WTC11 (cell line): ENCODE data around the gene SH3D21. TPM values are rescaled to one million over a fixed set of nuclear protein-coding genes. Genes with fewer than 3 reads are reported as not detected.

Source experiments
- ATAC-seq: fragments of 200-7000 bp; cut with Tn5 transposase; 2 replicates; pipeline ENCODE4 v1.10.0; 2021; ENCODE audit warnings: mild to moderate bottlenecking, moderate library complexity
- CTCF ChIA-PET: fragments of 300-600 bp; sonication (Branson Sonifier 250); formaldehyde crosslinking; loops from one replicate; lab custom pipeline; 2021; ENCODE audit warnings: antibody characterized with exemption; lab: Charles Lee
- POLR2A ChIA-PET: fragments of 350-600 bp; sonication (Branson Sonifier 250); formaldehyde crosslinking; loops from one replicate; lab custom pipeline; 2021; ENCODE audit warnings: antibody characterized with exemption; lab: Charles Lee
- DNase-seq: peaks from one replicate; pipeline ENCODE4 v3.0.0; 2021; ENCODE audit warnings: low spot score
- H3K27ac Mint-ChIP-seq: 2 replicates; pipeline ENCODE4 v1.8.0; 2021; ENCODE audit warnings: mixed read lengths
- H3K27me3 Mint-ChIP-seq: 2 replicates; pipeline ENCODE4 v1.8.0; 2021; ENCODE audit warnings: low read depth, mild to moderate bottlenecking, moderate library complexity, mixed read lengths
- H3K36me3 Mint-ChIP-seq: 2 replicates; pipeline ENCODE4 v1.8.0; 2021; ENCODE audit warnings: mixed read lengths
- H3K4me1 Mint-ChIP-seq: 2 replicates; pipeline ENCODE4 v1.8.0; 2022; ENCODE audit warnings: mixed read lengths
- H3K4me3 Mint-ChIP-seq: 2 replicates; pipeline ENCODE4 v1.8.0; 2021; ENCODE audit warnings: mild to moderate bottlenecking, moderate library complexity, mixed read lengths
- H3K9me3 Mint-ChIP-seq: 2 replicates; pipeline ENCODE4 v1.8.0; 2021; ENCODE audit warnings: mixed read lengths
- CREM ChIP-seq: sonication (generic); formaldehyde crosslinking; IDR thresholded peaks from 2 replicates; pipeline ENCODE4 v1.8.1; 2022; ENCODE audit warnings: mild to moderate bottlenecking, missing genetic modification reagents, moderate library complexity
- ESRRA ChIP-seq: sonication (generic); formaldehyde crosslinking; IDR thresholded peaks from 2 replicates; pipeline ENCODE4 v1.8.1; 2022; ENCODE audit warnings: mild to moderate bottlenecking, missing genetic modification reagents, borderline replicate concordance
- FOXK1 ChIP-seq: sonication (generic); formaldehyde crosslinking; IDR thresholded peaks from 2 replicates; pipeline ENCODE4 v1.8.0; 2022; ENCODE audit warnings: mild to moderate bottlenecking, moderate library complexity, missing genetic modification reagents
- FOXP1 ChIP-seq: sonication (generic); formaldehyde crosslinking; IDR thresholded peaks from 2 replicates; pipeline ENCODE4 v1.8.0; 2022; ENCODE audit warnings: missing genetic modification reagents, mild to moderate bottlenecking, moderate library complexity, borderline replicate concordance
- JAZF1 ChIP-seq: fragments of 250-450 bp; sonication (Bioruptor Pico); IDR thresholded peaks from 2 replicates; pipeline ENCODE4 v1.9.0; 2021; ENCODE audit warnings: moderate library complexity, mild to moderate bottlenecking, inconsistent platforms
- JUN ChIP-seq: sonication (generic); formaldehyde crosslinking; IDR thresholded peaks from 2 replicates; pipeline ENCODE4 v1.8.0; 2023; ENCODE audit warnings: mild to moderate bottlenecking, missing genetic modification reagents
- KAT7 ChIP-seq: sonication (generic); formaldehyde crosslinking; IDR thresholded peaks from 2 replicates; pipeline ENCODE4 v1.8.1; 2023; ENCODE audit warnings: missing genetic modification reagents, mild to moderate bottlenecking, borderline replicate concordance
- NR2C2 ChIP-seq: sonication (generic); formaldehyde crosslinking; IDR thresholded peaks from 2 replicates; pipeline ENCODE4 v1.8.0; 2022; ENCODE audit warnings: mild to moderate bottlenecking, missing genetic modification reagents
- SOX15 ChIP-seq: fragments of 250-450 bp; sonication (Bioruptor Pico); IDR thresholded peaks from 2 replicates; pipeline ENCODE4 v1.9.0; 2021; ENCODE audit warnings: mild to moderate bottlenecking
- SP1 ChIP-seq: sonication (generic); formaldehyde crosslinking; conservative IDR thresholded peaks from 2 replicates; pipeline ENCODE4 v1.8.1; 2022; ENCODE audit warnings: missing genetic modification reagents
- TP53 ChIP-seq: sonication (generic); formaldehyde crosslinking; IDR thresholded peaks from 2 replicates; pipeline ENCODE4 v1.8.1; 2023; ENCODE audit warnings: mild to moderate bottlenecking, missing genetic modification reagents
- ZNF138 ChIP-seq: sonication (generic); formaldehyde crosslinking; conservative IDR thresholded peaks from 2 replicates; pipeline ENCODE4 v1.8.1; 2022; ENCODE audit warnings: mild to moderate bottlenecking, moderate library complexity, missing genetic modification reagents
- ZNF219 ChIP-seq: sonication (generic); formaldehyde crosslinking; IDR thresholded peaks from 2 replicates; pipeline ENCODE4 v1.8.0; 2023; ENCODE audit warnings: missing genetic modification reagents, mild to moderate bottlenecking, borderline replicate concordance
- ZNF263 ChIP-seq: sonication (generic); formaldehyde crosslinking; IDR thresholded peaks from 2 replicates; pipeline ENCODE4 v1.8.1; 2022; ENCODE audit warnings: low read depth, mild to moderate bottlenecking, moderate library complexity, missing genetic modification reagents
- ZNF317 ChIP-seq: sonication (generic); formaldehyde crosslinking; IDR thresholded peaks from 2 replicates; pipeline ENCODE4 v1.8.1; 2023; ENCODE audit warnings: low read depth, mild to moderate bottlenecking, moderate library complexity, missing genetic modification reagents, borderline replicate concordance
- ZNF416 ChIP-seq: fragments of 250-450 bp; sonication (Bioruptor Pico); IDR thresholded peaks from 2 replicates; pipeline ENCODE4 v1.9.0; 2021; ENCODE audit warnings: mild to moderate bottlenecking, inconsistent platforms
- ZNF423 ChIP-seq: fragments of 250-450 bp; sonication (Bioruptor Pico); IDR thresholded peaks from 2 replicates; pipeline ENCODE4 v2.1.2; 2022; ENCODE audit warnings: mild to moderate bottlenecking, moderate library complexity
- ZNF671 ChIP-seq: fragments of 250-450 bp; sonication (Bioruptor Pico); IDR thresholded peaks from 2 replicates; pipeline ENCODE4 v1.8.0; 2021; ENCODE audit warnings: mild to moderate bottlenecking
- total RNA-seq: library from RNA; stranded (reverse); gene quantifications from 3 replicates; pipeline ENCODE4 v1.2.3, GENCODE V29; 2021
- TF ChIP-seq, protein P1 (sequence below): sonication (generic); formaldehyde crosslinking; IDR thresholded peaks from 2 replicates; pipeline ENCODE4 v1.8.0; 2023; ENCODE audit warnings: missing genetic modification reagents
- TF ChIP-seq, protein P2 (sequence below): sonication (generic); formaldehyde crosslinking; IDR thresholded peaks from 2 replicates; pipeline ENCODE4 v1.8.1; 2022; ENCODE audit warnings: mild to moderate bottlenecking, moderate library complexity, missing genetic modification reagents
- TF ChIP-seq, protein P3 (sequence below): sonication (generic); formaldehyde crosslinking; IDR thresholded peaks from 2 replicates; pipeline ENCODE4 v1.8.0; 2022; ENCODE audit warnings: mild to moderate bottlenecking, missing genetic modification reagents
- TF ChIP-seq, protein P4 (sequence below): fragments of 250-450 bp; sonication (Bioruptor Pico); IDR thresholded peaks from 2 replicates; pipeline ENCODE4 v1.9.0; 2021; ENCODE audit warnings: mild to moderate bottlenecking
- TF ChIP-seq, protein P5 (sequence below): sonication (generic); formaldehyde crosslinking; IDR thresholded peaks from 2 replicates; pipeline ENCODE4 v1.8.0; 2022; ENCODE audit warnings: mild to moderate bottlenecking, missing genetic modification reagents

Gene SH3D21
- total RNA-seq, 1 experiment from 2014 or later, result 22.1 TPM

DNA sequence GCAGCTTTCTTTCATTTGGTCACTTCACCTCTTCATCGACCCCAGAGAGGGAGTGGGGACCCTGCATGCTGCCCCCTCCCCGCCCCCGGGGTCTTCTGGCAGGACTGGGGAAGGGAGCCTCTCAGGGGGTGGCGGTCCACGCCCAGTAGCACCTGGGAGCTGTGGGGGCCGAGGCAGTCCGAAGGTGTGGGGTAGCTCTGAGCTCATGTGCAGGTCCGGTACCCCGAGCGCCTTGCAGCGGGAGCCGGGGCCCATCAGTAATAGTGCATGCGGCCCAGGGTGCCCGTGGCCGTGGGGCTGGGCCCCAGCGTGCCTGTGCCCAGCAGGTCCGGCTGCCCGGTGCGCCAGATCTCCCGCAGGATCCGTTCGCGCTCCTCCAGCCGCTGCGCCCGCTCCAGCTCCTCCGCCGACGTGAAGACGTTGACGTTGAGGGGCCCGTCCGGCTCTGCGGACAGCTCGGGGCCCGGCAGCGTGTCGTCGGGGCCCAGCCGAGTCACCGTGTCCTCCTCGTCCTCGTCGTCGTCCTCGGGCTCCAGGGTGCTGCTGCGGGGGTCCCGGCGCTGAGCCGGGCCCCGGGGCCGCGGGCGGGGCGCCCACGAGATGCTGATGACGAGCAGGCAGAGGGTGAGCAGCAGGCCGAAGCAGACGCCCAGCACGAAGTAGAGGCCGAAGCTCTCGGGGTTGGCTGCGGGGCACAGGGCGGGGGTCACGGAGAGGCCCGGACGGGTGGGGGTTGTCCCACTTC is 16.0 kb downstream of the SH3D21 start:
- Mint-ChIP-seq H3K4me1 (peaks cover 25% of the 10 kb centered on the region), H3K4me3 (peak overlapping the region; percentile 89), H3K9me3 (no peaks in the 10 kb centered on the region), H3K27me3 (peaks cover 10% of the 10 kb centered on the region), H3K27ac (peak overlapping the region; percentile 97; the same call in 1 of the 2 replicates)
- CTCF ChIA-PET, result interaction anchor here (0.6 to 4.8 kb wide), 15 partner anchors 12 to 225 kb away, joined by 3 to 32 read pairs (median 4); partner anchors contain the start of genes SH3D21 and TRAPPC3
- ATAC-seq (0 out of 2 replicates have a peak, but pooled peaks have one; percentile 0), DNase-seq (peak; percentile 54)
- TF ChIP-seq, protein P1, sequence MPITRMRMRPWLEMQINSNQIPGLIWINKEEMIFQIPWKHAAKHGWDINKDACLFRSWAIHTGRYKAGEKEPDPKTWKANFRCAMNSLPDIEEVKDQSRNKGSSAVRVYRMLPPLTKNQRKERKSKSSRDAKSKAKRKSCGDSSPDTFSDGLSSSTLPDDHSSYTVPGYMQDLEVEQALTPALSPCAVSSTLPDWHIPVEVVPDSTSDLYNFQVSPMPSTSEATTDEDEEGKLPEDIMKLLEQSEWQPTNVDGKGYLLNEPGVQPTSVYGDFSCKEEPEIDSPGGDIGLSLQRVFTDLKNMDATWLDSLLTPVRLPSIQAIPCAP (CRISPR knock-in tag), result no peak
- TF ChIP-seq, protein P2, sequence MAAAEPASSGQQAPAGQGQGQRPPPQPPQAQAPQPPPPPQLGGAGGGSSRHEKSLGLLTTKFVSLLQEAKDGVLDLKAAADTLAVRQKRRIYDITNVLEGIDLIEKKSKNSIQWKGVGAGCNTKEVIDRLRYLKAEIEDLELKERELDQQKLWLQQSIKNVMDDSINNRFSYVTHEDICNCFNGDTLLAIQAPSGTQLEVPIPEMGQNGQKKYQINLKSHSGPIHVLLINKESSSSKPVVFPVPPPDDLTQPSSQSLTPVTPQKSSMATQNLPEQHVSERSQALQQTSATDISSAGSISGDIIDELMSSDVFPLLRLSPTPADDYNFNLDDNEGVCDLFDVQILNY (CRISPR knock-in tag), result peak; percentile 20; the same call in 1 of the 2 replicates
- TF ChIP-seq CREM (CRISPR knock-in tag), result 0 out of 2 replicates have a peak, but pooled peaks have one; percentile 17
- TF ChIP-seq, protein P3, sequence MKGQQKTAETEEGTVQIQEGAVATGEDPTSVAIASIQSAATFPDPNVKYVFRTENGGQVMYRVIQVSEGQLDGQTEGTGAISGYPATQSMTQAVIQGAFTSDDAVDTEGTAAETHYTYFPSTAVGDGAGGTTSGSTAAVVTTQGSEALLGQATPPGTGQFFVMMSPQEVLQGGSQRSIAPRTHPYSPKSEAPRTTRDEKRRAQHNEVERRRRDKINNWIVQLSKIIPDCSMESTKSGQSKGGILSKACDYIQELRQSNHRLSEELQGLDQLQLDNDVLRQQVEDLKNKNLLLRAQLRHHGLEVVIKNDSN (CRISPR knock-in tag), result no peak
- no peak for TF ChIP-seq ZNF138
- TF ChIP-seq ZNF416 (CRISPR knock-in tag), result peak; percentile 66; the same call in 1 of the 2 replicates
- TF ChIP-seq, all 79 proteins: peak for 3
- peaks cover 6% of the 10 kb centered on the region; the same call in 1 of the 2 replicates for H3K36me3 Mint-ChIP-seq
- POLR2A ChIA-PET, result interaction anchor here (0.7 to 7.3 kb wide), 12 partner anchors 9 to 552 kb away, joined by 3 to 77 read pairs (median 5); partner anchors contain the start of genes CLSPN, LSM10, SH3D21 and STK40

DNA sequence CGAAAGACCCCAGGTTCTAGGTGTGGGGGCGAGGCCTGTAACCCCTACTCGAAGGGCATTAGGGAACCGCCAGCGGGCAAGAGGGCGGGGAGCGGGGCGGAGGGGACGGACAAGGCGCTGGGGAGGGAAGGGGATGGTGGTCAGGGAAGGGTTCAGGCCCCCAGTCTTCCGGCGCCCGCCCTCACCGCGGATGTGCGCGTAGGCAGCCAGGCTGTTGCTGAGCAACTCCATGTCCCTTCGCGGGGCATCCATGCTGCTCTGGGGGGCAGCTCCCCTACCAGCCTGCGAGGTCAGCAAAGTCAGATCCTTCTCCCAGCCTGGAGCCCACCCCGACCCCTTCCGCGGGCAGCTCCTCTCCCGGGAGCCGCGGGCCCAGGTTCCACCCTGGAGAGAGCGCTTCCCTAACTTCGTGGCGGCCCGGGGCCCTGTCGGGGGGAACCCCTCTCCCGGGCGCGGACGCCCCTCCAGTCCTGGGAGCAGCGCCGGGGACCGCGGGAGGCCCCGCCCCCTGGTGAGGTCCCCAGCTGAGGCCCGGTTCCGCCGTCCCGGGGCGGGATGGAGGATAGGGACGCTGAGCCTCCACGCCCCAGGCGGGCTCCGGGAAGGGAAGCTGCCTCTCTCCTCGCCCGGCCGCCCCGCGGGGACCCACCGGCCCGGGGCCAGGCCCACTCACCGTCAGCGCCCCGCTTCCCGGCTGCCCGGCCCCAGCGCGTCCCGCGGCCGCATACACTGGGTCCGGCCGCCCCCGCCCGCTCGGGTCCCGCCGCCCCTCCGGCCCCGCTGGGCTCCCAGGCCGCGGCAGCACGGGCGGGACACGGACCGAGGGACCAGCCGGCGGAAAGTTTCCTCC is 16.8 kb downstream of the SH3D21 start:
- Mint-ChIP-seq H3K4me1 (peaks cover 25% of the 10 kb centered on the region), H3K9me3 (no peaks in the 10 kb centered on the region), H3K36me3 (peaks cover 3% of the 10 kb centered on the region; the same call in 1 of the 2 replicates), H3K27ac (no peak overlapping the region), H3K27me3 (peaks cover 10% of the 10 kb centered on the region), H3K4me3 (peak overlapping the region; percentile 76)
- DNase-seq, result peak; percentile 68
- ChIA-PET POLR2A (interaction anchor here (0.7 to 7.3 kb wide), 14 partner anchors 10 to 174 kb away, joined by 3 to 77 read pairs (median 6); partner anchors contain the start of genes LSM10, SH3D21, STK40 and TRAPPC3), CTCF (interaction anchor here (0.8 to 4.8 kb wide), 14 partner anchors 13 to 226 kb away, joined by 3 to 32 read pairs (median 7); partner anchors contain the start of genes SH3D21 and TRAPPC3)
- ATAC-seq, result peak; percentile 12
- TF ChIP-seq JUN (CRISPR knock-in tag) (no peak), ZNF671 (CRISPR knock-in tag) (no peak), TP53 (CRISPR knock-in tag) (peak; percentile 51; the same call in 1 of the 2 replicates), KAT7 (CRISPR knock-in tag) (0 out of 2 replicates have a peak, but pooled peaks have one; percentile 15), ESRRA (CRISPR knock-in tag) (no peak), SP1 (CRISPR knock-in tag) (peak; percentile 41; the same call in 1 of the 2 replicates), ZNF416 (CRISPR knock-in tag) (peak; percentile 58; the same call in 1 of the 2 replicates), FOXK1 (CRISPR knock-in tag) (0 out of 2 replicates have a peak, but pooled peaks have one; percentile 37), ZNF263 (CRISPR knock-in tag) (peak; percentile 55; the same call in 1 of the 2 replicates), ZNF138 (no peak), ZNF219 (CRISPR knock-in tag) (peak; percentile 50; the same call in 1 of the 2 replicates), JAZF1 (CRISPR knock-in tag) (no peak), ZNF423 (CRISPR knock-in tag) (peak; percentile 94), FOXP1 (no peak), SOX15 (CRISPR knock-in tag) (no peak), ZNF317 (peak; percentile 38; the same call in 1 of the 2 replicates), NR2C2 (CRISPR knock-in tag) (no peak)
- TF ChIP-seq, protein P4, sequence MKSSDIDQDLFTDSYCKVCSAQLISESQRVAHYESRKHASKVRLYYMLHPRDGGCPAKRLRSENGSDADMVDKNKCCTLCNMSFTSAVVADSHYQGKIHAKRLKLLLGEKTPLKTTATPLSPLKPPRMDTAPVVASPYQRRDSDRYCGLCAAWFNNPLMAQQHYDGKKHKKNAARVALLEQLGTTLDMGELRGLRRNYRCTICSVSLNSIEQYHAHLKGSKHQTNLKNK (CRISPR knock-in tag), result 0 out of 2 replicates have a peak, but pooled peaks have one; percentile 9
- TF ChIP-seq, protein P2 (CRISPR knock-in tag), result peak; percentile 48; the same call in 1 of the 2 replicates
- TF ChIP-seq, protein P5, sequence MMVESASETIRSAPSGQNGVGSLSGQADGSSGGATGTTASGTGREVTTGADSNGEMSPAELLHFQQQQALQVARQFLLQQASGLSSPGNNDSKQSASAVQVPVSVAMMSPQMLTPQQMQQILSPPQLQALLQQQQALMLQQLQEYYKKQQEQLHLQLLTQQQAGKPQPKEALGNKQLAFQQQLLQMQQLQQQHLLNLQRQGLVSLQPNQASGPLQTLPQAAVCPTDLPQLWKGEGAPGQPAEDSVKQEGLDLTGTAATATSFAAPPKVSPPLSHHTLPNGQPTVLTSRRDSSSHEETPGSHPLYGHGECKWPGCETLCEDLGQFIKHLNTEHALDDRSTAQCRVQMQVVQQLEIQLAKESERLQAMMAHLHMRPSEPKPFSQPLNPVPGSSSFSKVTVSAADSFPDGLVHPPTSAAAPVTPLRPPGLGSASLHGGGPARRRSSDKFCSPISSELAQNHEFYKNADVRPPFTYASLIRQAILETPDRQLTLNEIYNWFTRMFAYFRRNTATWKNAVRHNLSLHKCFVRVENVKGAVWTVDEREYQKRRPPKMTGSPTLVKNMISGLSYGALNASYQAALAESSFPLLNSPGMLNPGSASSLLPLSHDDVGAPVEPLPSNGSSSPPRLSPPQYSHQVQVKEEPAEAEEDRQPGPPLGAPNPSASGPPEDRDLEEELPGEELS (CRISPR knock-in tag), result peak; percentile 40; the same call in 1 of the 2 replicates
